GM18858 (cell line): ENCODE results near the gene ZFAND4.
"Not testable (repeated sequence)": the region's sequence is repeated elsewhere in the genome, so short reads cannot be mapped to it uniquely, and the experiment has no call there.

Experiments used
- ATAC-seq: cut with Tn5 transposase; IDR thresholded peaks from one replicate; pipeline ENCODE4 v1.9.1; 2021; ENCODE audit not compliant: unreplicated experiment

The ZFAND4 gene

DNA sequence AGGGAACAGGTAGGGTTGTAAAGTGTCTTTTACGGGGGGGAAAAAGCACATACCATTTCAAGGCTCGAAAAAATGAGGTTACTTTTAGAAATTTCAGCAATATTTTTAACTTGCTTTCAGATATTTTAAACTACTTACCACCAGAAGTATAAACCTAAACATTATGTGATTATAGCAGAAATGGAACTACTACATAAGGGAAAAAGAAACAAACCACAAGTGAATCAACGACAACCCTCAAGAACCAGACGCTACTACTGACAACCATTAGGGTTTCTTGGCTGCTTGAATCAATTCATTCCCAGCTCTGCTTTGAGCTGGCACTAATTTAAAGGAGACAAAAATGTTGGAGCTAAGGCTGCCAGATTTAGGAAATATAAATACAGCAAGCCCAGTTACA is 80.1 kb downstream of the ZFAND4 start:
- ATAC-seq, result no peak

DNA sequence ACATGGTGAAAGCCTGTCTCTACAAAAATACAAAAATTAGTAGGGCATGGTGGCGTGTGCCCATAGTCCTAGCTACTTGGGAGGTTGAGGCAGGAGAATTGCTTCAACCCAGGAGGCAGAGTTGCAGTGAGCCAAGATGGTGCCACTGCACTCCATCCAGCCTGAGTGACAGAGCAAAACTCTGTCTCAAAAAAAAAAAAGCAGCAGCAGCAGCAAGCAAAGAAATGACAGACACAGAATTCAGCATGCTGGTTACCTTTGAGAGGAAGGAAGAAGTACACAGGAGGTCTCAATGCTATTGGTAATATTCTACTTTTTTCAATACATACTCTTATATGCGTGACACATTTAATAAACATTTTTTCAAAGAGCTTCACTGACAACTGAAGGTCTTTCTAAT is 81.3 kb downstream of the ZFAND4 start:
- no peak for ATAC-seq

DNA sequence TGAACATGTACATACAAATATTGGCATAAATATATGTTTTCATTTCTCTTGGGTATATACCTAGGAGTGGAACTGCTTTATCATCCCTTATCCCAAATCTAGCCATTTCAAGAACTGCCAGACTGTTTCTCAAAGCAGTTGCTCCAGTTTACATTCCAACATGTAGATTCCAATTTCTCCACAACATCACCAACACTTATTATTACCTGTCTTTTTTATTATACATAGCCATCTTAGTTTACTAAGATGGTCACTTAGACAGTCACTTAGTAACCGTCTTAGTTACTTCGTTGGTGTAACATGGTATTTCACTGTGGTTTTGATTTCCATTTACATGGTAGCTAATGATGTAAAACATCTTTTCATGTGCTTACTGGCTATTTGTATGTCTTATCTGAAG is 82.7 kb downstream of the ZFAND4 start:
- no peak for ATAC-seq

DNA sequence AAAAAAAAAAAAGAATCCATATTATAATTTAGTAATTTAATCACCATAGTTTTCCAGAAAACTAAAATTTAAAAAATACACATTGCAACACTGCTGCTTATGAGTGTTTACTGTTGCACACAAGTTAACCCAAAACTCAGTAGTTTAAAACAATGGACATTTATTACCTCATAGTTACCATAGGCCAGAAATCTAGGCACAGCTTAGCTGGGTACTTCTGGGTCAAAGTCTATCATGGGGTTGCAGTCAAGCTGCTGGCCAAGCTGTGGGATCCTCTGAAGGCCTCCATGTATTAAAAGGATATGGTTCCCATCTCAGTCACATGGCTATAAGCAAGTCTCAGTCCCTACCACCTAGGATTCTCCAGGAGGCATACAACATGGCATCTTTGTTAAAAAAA is 83.6 kb downstream of the ZFAND4 start:
- no peak for ATAC-seq

DNA sequence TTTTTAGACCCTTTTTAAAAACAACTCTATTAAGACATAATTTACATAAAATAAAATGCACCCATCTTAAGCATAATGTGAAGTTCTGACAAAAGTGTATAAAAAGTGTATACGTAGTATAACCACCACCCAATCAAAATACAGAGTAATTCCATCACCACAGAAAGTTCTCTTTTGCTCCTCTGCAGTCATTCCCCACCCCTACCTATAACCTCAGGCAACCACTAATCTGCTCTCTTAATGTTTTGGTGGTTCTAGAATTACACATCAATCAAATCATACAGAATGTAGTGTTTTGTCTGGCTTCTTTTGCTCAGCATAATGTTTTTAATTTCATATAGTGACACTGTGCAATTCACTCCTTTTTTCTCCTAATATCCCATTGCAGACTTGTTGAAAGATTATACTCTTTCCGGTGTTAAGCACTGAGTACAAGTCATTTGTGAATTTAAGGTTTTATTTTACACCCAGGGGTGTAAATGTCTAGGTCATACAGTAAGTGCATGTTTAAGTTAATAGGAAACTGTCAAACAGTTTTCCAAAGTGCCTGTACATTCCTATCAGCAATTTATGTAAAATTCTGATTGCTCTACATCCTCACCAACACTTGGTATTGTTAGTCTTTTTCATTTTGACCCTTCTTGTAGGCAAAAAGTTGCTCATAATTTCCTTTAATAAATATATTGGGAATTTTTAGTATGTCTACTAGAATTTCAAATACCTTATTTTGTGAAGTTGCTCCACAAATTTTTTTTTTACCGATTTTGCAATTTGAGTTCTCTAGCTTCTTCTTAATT is 86.3 kb downstream of the ZFAND4 start:
- ATAC-seq, result no peak

DNA sequence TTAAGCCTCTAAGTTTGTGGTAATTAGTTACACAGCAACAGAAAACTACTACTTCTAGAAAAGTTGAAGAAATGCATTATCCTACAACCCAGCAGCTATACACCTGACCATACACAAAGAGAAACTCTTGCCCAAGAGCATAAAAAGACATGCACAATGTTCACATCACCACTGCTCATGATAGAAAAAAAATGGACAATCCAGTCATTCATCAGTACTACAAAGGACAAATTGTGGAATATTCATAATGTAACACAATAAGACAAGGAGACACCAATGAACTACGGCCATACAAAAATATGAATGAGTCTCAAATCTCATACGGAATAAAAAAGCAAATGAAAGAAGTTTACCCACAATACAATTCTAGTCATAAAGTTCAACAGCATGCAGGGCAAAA is 87.4 kb downstream of the ZFAND4 start:
- ATAC-seq, result no peak

DNA sequence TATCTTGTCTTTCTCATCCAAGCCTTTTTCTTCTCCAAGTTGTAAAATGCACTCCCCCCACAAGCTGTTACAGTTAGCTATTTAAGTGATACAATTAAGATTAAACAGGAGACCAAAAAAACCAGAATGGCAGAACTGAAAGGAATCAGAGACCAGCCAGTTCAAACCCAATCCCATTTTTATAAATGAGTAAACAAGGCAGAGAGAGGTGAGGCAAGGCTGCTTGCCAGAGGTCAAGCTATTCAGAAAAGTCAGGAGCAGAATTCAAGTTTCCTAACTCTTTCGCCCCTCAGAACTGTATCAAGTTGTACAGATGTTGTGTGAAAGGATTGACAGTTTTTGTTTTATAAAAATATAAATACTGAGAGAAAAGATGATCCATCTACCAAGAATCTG is 90.2 kb downstream of the ZFAND4 start:
- ATAC-seq, result no peak

DNA sequence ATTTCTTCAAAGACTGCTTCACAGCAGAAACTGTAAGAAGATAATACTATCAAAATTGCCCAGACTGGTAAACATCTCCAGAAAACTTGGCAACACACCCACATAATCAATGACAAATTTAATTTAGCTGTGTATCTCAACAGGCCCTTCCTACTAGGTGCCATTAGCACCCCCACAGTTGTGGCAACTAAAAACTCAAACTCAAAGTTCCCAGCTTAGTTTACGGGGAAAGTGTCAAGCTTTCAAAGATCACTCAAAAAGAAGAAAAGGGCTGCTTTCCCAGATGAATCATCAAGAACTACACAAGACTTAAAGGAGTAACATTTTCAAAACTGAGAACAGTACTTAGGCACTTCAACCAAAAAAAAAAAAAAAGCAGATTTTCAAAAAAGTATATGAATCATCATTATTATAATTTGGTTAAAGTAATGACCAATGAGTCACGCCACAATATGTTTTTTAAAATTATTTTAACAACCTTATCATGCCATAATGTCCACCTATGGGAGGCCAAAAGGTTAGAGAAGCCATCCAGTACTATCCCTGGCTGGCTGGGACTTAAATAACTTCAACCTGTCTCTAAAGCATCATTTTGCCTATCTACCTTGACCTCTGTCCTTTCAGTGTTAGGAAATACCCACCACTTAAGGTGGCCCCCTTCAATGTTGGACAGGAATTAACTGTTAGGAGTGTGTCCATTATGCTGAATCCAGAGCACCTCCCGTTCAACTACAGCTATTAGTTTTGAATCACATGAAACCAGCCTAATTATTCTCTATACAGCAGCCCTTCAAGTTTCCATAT is 90.8 kb downstream of the ZFAND4 start:
- ATAC-seq, result no peak

DNA sequence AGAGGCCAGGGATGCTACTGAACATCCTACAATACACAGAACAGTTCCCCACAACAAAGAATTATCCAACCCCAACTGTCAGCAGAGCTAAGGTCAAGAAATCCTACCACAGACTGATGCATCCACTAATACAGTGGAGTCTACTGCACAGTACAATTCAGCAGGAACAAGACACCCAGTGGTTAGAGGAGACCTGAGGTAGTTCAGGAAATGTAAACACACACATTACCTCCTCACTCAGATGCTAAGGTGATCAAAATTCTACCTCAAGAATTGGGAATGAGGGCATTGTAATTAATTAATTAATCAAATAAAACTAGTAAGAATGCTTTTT is 91.4 kb downstream of the ZFAND4 start:
- peak; percentile 15 for ATAC-seq

DNA sequence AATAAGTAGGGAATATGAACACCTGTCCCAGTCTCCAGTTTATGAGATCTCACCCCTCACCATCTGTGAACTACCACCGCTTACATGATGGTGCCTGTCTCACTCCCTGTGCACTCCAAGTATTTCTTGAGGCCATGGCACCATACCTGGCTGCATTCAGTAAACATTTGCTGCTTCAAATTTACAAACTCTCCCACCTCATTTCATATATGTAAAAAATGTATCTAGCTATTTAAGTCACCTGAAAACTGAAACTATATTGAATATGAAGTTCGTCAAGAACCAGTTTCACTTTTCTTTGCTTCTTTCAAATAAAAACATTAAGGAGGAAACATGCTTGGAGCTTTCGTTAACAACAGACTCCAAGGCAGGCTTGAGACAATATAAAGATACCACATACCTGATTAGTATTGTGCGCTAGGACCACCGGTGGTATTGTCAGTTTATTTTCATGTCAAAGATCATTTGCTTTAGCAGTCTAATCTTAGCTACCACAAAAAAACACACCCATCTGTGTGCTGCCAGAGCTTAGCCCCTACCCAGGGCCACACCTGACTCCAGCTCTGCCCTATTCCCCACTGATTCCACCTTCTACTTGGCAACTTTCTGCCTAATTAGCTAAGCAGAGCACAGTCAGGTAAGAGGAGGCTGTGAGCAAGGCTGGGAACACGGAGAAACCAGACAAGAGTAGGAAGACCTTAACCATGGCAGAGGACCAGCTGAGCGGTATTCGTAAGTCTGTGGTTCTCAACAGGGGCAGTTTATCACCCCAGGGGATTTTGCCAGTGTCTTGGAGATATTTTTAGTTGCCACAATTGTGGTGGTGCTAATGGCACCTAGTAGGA is 92.0 kb downstream of the ZFAND4 start:
- ATAC-seq, result peak; percentile 56

DNA sequence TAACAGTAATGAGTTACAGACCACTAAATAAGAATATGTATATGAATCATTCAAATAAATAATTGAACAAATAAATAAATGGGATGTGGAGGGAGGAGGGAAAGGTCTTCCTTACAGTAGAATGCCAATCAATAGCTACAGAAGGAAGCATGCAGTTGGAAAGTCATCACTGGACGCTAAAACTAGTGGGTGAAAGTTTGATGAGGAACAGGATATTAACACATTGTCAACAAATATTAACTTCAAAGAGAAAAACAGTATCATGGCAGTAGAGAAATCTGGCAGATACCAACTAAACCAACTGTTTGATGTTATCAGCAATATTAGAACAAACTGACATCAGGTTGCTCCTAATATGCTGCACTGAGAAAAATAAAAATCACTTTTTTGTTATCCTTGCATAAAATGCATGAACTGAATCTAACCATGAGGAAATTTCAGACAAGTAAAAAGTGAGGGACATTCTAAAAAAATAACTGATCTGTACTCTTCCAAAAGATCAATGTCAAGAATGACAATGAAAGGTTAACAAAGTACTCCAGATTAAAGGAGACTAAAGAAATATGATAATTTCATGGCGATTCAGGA is 94.1 kb downstream of the ZFAND4 start:
- ATAC-seq, result no peak

DNA sequence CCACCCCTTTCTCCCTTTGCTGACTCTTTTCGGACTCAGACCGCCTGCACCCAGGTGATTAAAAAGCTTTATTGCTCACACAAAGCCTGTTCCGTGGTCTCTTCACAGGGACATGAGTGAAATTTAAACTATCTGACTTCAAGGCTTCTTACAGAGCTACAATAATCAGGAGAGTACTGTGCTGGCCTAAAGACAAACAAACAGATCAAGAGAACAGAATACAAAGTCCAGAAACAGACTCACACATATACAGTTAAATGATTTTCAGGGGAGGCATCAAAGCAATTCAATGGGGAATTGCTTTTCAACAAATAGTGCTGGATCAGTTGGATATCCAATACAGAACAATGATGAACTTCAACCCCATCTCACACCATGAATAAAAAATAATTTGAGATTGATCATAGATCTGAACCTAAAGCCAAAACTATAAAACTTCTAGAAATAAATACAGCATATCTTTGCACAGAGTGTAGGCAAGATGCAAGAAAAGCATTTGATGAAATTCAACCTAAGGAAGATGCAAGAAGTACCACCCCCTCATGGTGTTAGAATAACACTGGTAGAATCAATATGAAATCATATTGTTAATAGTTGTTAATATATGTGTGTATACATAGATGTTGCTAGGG is 96.5 kb downstream of the ZFAND4 start:
- ATAC-seq, result no peak

DNA sequence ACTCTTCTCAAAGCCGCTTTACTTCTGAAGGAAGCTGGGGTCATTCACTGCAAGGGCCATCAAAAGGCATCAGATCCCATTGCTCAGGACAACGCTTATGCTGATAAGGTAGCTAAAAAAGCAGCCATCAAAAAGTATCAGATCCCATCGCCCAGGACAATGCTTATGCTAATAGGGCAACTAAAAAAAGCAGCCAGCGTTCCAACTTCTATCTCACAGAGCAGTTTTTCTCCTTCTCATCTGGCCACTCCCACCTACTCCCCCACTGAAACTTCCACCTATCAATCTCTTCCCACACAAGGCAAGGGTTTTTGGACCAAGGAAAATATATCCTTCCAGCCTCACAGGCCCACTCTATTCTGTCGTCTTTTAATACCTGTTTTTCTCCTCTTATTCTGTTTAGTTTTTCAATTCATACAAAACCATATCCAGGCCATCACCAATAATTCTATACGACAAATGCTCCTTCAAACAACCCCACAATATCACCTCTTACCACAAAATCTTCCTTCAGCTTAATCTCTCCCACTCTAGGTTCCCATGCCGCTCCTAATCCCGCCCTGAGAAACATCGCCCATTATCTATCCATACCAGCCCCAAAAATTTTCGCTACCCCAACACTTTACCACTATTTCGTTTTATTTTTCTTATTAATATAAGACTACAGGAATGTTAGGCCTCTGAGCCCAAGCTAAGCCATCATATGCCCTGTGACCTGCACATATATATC is 97.4 kb downstream of the ZFAND4 start:
- not testable (repeated sequence) for ATAC-seq

DNA sequence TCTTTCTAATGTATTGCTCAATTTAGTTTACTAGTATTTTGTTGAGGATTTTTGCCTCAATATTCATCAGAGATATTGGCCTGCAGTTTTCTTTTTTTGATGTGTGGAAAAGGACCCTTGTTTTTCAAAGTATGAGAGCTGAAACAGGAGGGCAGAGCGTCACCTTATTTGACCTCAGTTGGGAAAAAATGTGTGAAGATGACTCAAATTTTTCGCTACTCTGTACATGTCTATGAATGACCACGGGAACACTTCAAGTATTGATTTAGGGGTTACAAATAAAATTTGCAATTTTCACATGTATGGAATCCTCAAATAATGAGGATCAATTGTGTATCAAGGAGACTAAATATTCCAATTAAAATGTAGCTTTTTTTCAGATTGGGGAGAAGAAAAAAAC is 103.1 kb downstream of the ZFAND4 start:
- no peak for ATAC-seq

DNA sequence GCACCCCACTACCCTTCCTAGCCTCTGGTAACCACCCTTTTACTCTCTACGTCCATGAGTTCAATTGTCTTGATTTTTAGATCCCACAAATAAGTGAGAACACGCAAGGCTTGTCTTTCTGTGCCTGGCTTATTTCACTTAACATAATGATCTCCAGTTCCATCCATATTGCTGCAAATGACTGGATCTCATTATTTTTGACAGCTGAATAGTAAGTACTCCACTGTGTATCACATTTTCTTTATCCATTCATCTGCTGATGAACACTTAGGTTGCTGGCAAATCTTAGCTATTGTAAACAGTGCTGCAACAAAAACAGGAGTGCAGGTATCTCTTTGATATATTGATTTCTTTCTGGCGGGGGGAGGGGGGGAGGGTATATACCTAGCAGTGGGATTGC is 106.2 kb downstream of the ZFAND4 start:
- no peak for ATAC-seq
